Testis (tissue), 3 donors: ENCODE data around the gene SH2D1B. TPM values are rescaled to one million over a fixed set of nuclear protein-coding genes. Genes with fewer than 3 reads are reported as not detected.

Experiments
- DNase-seq: peaks from one replicate; pipeline ENCODE4 v3.0.0-alpha.2; 2019
- H3K27ac ChIP-seq, 2 donors: fragments of 200-600 bp; sonication (generic); one replicate each; pipeline ENCODE4 v1.5.1; 2019
- H3K27me3 ChIP-seq: fragments of 200-600 bp; sonication (generic); one replicate; pipeline ENCODE4 v1.5.1; 2019
- H3K36me3 ChIP-seq: fragments of 200-600 bp; sonication (generic); one replicate; pipeline ENCODE4 v1.5.1; 2017; ENCODE audit warnings: low read depth; ENCODE audit errors: missing control alignments
- H3K4me1 ChIP-seq: fragments of 200-600 bp; sonication (generic); one replicate; pipeline ENCODE4 v1.5.1; 2019
- H3K4me3 ChIP-seq, 2 donors: fragments of 200-600 bp; sonication (generic); one replicate each; pipeline ENCODE4 v1.5.1; 2017 to 2019
- H3K9me3 ChIP-seq: fragments of 200-600 bp; sonication (generic); one replicate; pipeline ENCODE4 v1.5.1; 2017
- CTCF ChIP-seq, 3 experiments: fragments of 450-650 bp in 2 of 3; fragments of 200-600 bp in 1 of 3; sonication (generic) in 1 of 3; IDR thresholded peaks; one replicate each; pipeline ENCODE4 v1.5.1; 2016 to 2019; ENCODE audit warnings: antibody characterized with exemption in 3 of 3, mild to moderate bottlenecking in 2 of 3, moderate library complexity in 1 of 3
- POLR2A ChIP-seq: fragments of 450-650 bp; IDR thresholded peaks from one replicate; pipeline ENCODE4 v1.6.1; 2017; ENCODE audit warnings: antibody characterized with exemption, mild to moderate bottlenecking, moderate library complexity
- WGBS, 2 donors: methylation state at CpG; one replicate each; pipeline ENCODE4 v1.1.5; 2018; 5-methylcytosine and 5-hydroxymethylcytosine counted together
- intact Hi-C: fragments of 100-400 bp; cut with DNase I; formaldehyde crosslinking; loops from one replicate; pipeline ENCODE4 v1.15.1; 2023; ENCODE audit warnings: low total_unique reads
- polyA plus RNA-seq: library from polyadenylated mRNA; stranded (reverse); fragments of 350-450 nt; fragmentation: Illumina TruSeq; extraction: RNeasy Lipid Tissue Mini Kit (QIAGEN cat#74804); gene quantifications from one replicate; pipeline ENCODE4 v1.2.3, GENCODE V29; 2014; ENCODE audit warnings: low read depth, low replicate concordance; ENCODE audit not compliant: insufficient read depth
- total RNA-seq, 2 donors: library from RNA; depleted of rRNA; stranded (reverse); fragments of >200 nt; gene quantifications; one replicate each; pipeline ENCODE4 v1.2.3, GENCODE V29; 2016

SH2D1B gene
- total and polyA plus RNA-seq, 3 donors from 2014 or later = 0.59 to 1.3 (median 0.62) TPM

- 86 to 88% methylated on average over 8 of the region's 8 CpGs for WGBS, 2 donors
Measured at GRCh38 chr1:162398999-162399580, 12.8 kb downstream of the SH2D1B start.

GRCh38 chr1:162397943-162398560 is 13.9 kb downstream of the SH2D1B start:
- Histone ChIP-seq H3K4me3 (no peak overlapping the region), H3K4me1 (no peaks in the 10 kb centered on the region), H3K27me3 (no peaks in the 10 kb centered on the region), H3K27ac (no peak overlapping the region), H3K36me3 (no peaks in the 10 kb centered on the region), H3K9me3 (no peaks in the 10 kb centered on the region)
- intact Hi-C loops = no loop called here
- 73% methylated on average over 3 of the region's 3 CpGs for WGBS, 2 donors
- TF ChIP-seq POLR2A = no peak
- TF ChIP-seq CTCF (IDR thresholded peaks at IDR 0.05) = no peak
- DNase-seq = no peak

More at GRCh38 chr1:162398999-162399580, 12.8 kb downstream of the SH2D1B start:
- Histone ChIP-seq H3K4me3 (no peak overlapping the region), H3K9me3 (no peaks in the 10 kb centered on the region), H3K4me1 (no peaks in the 10 kb centered on the region), H3K27ac (no peak overlapping the region), H3K27me3 (no peaks in the 10 kb centered on the region), H3K36me3 (no peaks in the 10 kb centered on the region)
- DNase-seq = no peak
- intact Hi-C loops = no loop called here
- TF ChIP-seq POLR2A (no peak), CTCF (IDR thresholded peaks at IDR 0.05) (no peak)

GRCh38 chr1:162397039-162397448 is 14.9 kb downstream of the SH2D1B start:
- DNase-seq = no peak
- no peaks in the 10 kb centered on the region for H3K4me1 ChIP-seq
- 68 to 76% methylated on average over 3 of the region's 3 CpGs for WGBS, 2 donors
- intact Hi-C loops = no loop called here
- no peak overlapping the region for H3K4me3 ChIP-seq
- no peaks in the 10 kb centered on the region for H3K9me3 ChIP-seq
- no peaks in the 10 kb centered on the region for H3K27me3 ChIP-seq
- TF ChIP-seq POLR2A (no peak), CTCF (IDR thresholded peaks at IDR 0.05) (no peak)
- H3K36me3 ChIP-seq = no peaks in the 10 kb centered on the region
- no peak overlapping the region for H3K27ac ChIP-seq

- H3K36me3 ChIP-seq = no peaks in the 10 kb centered on the region
- no peak overlapping the region for H3K27ac ChIP-seq
- H3K4me1 ChIP-seq = no peaks in the 10 kb centered on the region
- intact Hi-C loops = no loop called here
- TF ChIP-seq POLR2A = no peak
- TF ChIP-seq CTCF (IDR thresholded peaks at IDR 0.05) = no peak
- no peaks in the 10 kb centered on the region for H3K9me3 ChIP-seq
- DNase-seq = no peak
- 93 to 94% methylated on average over 2 to 3 of the region's 3 CpGs for WGBS, 2 donors
- H3K4me3 ChIP-seq = no peak overlapping the region
- H3K27me3 ChIP-seq = no peaks in the 10 kb centered on the region
Measured at GRCh38 chr1:162396201-162396906, 15.6 kb downstream of the SH2D1B start.
